K562 (cell line): ENCODE data around the gene ADAM21. TPM values are rescaled to one million over a fixed set of nuclear protein-coding genes. Genes with fewer than 3 reads are reported as not detected.

ENCODE experiments used
- ATAC-seq: fragments of 200-7000 bp; cut with Tn5 transposase; 3 replicates; pipeline ENCODE4 v1.9.1; 2020; ENCODE audit warnings: moderate library complexity
- BruUV-seq: library from RNA; stranded (reverse); fragments of 400-500 nt; replicated peaks from 2 replicates; lab custom pipeline; 2021; lab: Mats Ljungman, UMichigan
- CTCF ChIA-PET: fragments of 300-600 bp; formaldehyde crosslinking; extraction: SDS; loops from one replicate; lab custom pipeline; 2021; ENCODE audit warnings: low intra/inter-chr PET ratio; lab: Yijun Ruan, JAX
- POLR2A ChIA-PET: fragments of 300-600, 350-650 bp; sonication (Branson Sonifier 250); formaldehyde crosslinking; extraction: SDS; loops from one replicate; lab custom pipeline; 2021; ENCODE audit warnings: antibody characterized with exemption, inconsistent platforms; lab: Yijun Ruan, JAX
- DNase-seq, 4 experiments: peaks; one replicate each; pipeline versions ENCODE4 v3.0.0 to v3.0.0-alpha.2; 2011 to 2018; ENCODE audit warnings: low spot score in 3 of 4, mixed read lengths in 3 of 4; ENCODE audit errors: extremely low read depth in 1 of 4
- FAIRE-seq: peaks from 2 replicates; lab custom pipeline; 2011; peaks lifted over from hg19 to GRCh38; lab: Jason Lieb, UNC
- H2AFZ ChIP-seq: 2 replicates; pipeline ENCODE4 v1.6.0; 2011; ENCODE audit warnings: low read depth, low read length, control low read depth, inconsistent platforms
- H3K27ac ChIP-seq: fragments of 200-600 bp; 3 replicates; pipeline ENCODE4 v1.8.0; 2011; ENCODE audit warnings: low read depth, mild to moderate bottlenecking, control low read depth, inconsistent platforms, low read length, moderate library complexity, mixed read lengths; ENCODE audit errors: extremely low read depth
- H3K27me3 ChIP-seq, 2 experiments: fragments of 300-600 bp in 1 of 2; 2 replicates in 1 of 2; 3 replicates in 1 of 2; pipeline versions ENCODE4 v1.6.0 to v1.8.0; 2011; ENCODE audit warnings: inconsistent platforms in 2 of 2, low read length in 2 of 2, mild to moderate bottlenecking in 1 of 2, mixed read lengths in 1 of 2, moderate library complexity in 1 of 2; ENCODE audit not compliant: control insufficient read depth in 2 of 2, insufficient read depth in 2 of 2
- H3K36me3 ChIP-seq: fragments of 300-600 bp; 3 replicates; pipeline ENCODE4 v1.8.0; 2011; ENCODE audit warnings: mild to moderate bottlenecking, low read length, inconsistent platforms; ENCODE audit not compliant: control insufficient read depth, insufficient read depth
- H3K4me1 ChIP-seq, 2 experiments: fragments of 200-600 bp in 1 of 2; replicated peaks in 1 of 2; 2 replicates in 1 of 2; 3 replicates in 1 of 2; pipeline versions ENCODE4 v1.5.1 to v1.8.0; 2011; ENCODE audit warnings: inconsistent platforms in 2 of 2, low read length in 2 of 2, mild to moderate bottlenecking in 1 of 2, mixed read lengths in 1 of 2, moderate library complexity in 1 of 2; ENCODE audit not compliant: control insufficient read depth in 2 of 2, insufficient read depth in 2 of 2
- H3K4me2 ChIP-seq: 2 replicates; pipeline ENCODE4 v1.6.1; 2011; ENCODE audit warnings: low read length, control low read depth, inconsistent platforms, mixed read lengths; ENCODE audit not compliant: insufficient read depth
- H3K4me3 ChIP-seq: fragments of 200-600 bp; sonication (generic), shearing (Covaris generic); 2 replicates; pipeline ENCODE4 v1.5.1; 2016; ENCODE audit warnings: control low read depth, inconsistent platforms
- H3K79me2 ChIP-seq: fragments of 200-600 bp; 3 replicates; pipeline ENCODE4 v1.8.0; 2011; ENCODE audit warnings: low read length, inconsistent platforms; ENCODE audit not compliant: control insufficient read depth, insufficient read depth
- H3K9ac ChIP-seq, 2 experiments: 2 replicates each; pipeline versions ENCODE4 v1.6.0 to v1.6.1; 2011; ENCODE audit warnings: low read depth in 2 of 2, low read length in 2 of 2, control low read depth in 1 of 2, inconsistent platforms in 1 of 2, mild to moderate bottlenecking in 1 of 2, mixed read lengths in 1 of 2; ENCODE audit not compliant: insufficient read depth in 1 of 2
- H3K9me1 ChIP-seq: one replicate; pipeline ENCODE4 v1.6.0; 2011; ENCODE audit warnings: inconsistent platforms, mild to moderate bottlenecking, low read length, moderate library complexity; ENCODE audit not compliant: control insufficient read depth, insufficient read depth
- H3K9me3 ChIP-seq: replicated peaks from 2 replicates; pipeline ENCODE4 v1.5.1; 2011; ENCODE audit warnings: low read depth, low read length, inconsistent platforms; ENCODE audit not compliant: control insufficient read depth, insufficient read depth
- H4K20me1 ChIP-seq: replicated peaks from 2 replicates; pipeline ENCODE4 v1.6.1; 2011; ENCODE audit warnings: low read length, inconsistent platforms, mixed read lengths; ENCODE audit not compliant: control insufficient read depth, insufficient read depth
- E2F3 ChIP-seq: fragments of 250-450 bp; sonication (Bioruptor Pico); IDR thresholded peaks from 2 replicates; pipeline ENCODE4 v1.4.0; 2020; ENCODE audit warnings: mild to moderate bottlenecking
- GATAD2B ChIP-seq: fragments of 450-650 bp; IDR thresholded peaks from 2 replicates; pipeline ENCODE4 v1.6.1; 2017; ENCODE audit warnings: mild to moderate bottlenecking, borderline replicate concordance
- SETDB1 ChIP-seq: IDR thresholded peaks from one replicate; pipeline ENCODE4 v1.6.1; 2012; ENCODE audit warnings: low read length, control low read depth, inconsistent platforms
- SMAD1 ChIP-seq: fragments of 150-350 bp; IDR thresholded peaks from 2 replicates; pipeline ENCODE4 v1.6.1; 2014; ENCODE audit warnings: low read length, low read depth; ENCODE audit not compliant: partially characterized antibody
- TAF1 ChIP-seq: IDR thresholded peaks from 2 replicates; pipeline ENCODE4 v1.6.1; 2011; ENCODE audit warnings: mild to moderate bottlenecking, low read length, moderate library complexity; ENCODE audit not compliant: insufficient read depth, control insufficient read depth, severe bottlenecking; ENCODE audit errors: extremely low read depth
- THRAP3 ChIP-seq: fragments of 450-650 bp; IDR thresholded peaks from 2 replicates; pipeline ENCODE4 v1.6.1; 2016; ENCODE audit warnings: mild to moderate bottlenecking, inconsistent platforms, borderline replicate concordance
- WGBS: fragments of 100-300 bp; shearing (Covaris generic); methylation state at CpG from one replicate; pipeline ENCODE4 v1.1.6; 2016; ENCODE audit warnings: low coverage, mixed read lengths; ENCODE audit not compliant: insufficient coverage; ENCODE audit errors: missing lambda C conversion rate; 5-methylcytosine and 5-hydroxymethylcytosine counted together
- in situ Hi-C: fragments of 300-500 bp; cut with MboI; formaldehyde crosslinking; loops from 4 replicates; pipeline ENCODE4 v1.15.0; 2018; ENCODE audit warnings: inconsistent platforms, mixed read lengths
- intact Hi-C: fragments of 100-400 bp; cut with micrococcal nuclease; formaldehyde crosslinking; loops from 2 replicates; pipeline ENCODE4 v1.14.2; 2022
- polyA plus RNA-seq, 8 experiments: library from polyadenylated mRNA; depleted of rRNA in 4 of 8; stranded (reverse) in 5 of 8; unstranded in 3 of 8; fragments of >200 nt; fragmentation: Nextera tagmentation in 2 of 8; fragmentation: Illumina TruSeq in 1 of 8; extraction: Ambion mirVana in 2 of 8; extraction: Trizol in 1 of 8; gene quantifications; 2 replicates each; pipeline versions ENCODE4 v1.2.1 to v1.2.3, GENCODE V29; 2011 to 2014; ENCODE audit warnings: inconsistent platforms in 1 of 8, missing spikeins in 1 of 8
- total RNA-seq, 7 experiments: library from RNA; depleted of rRNA in 6 of 7; stranded (reverse); fragments of >200 nt in 6 of 7; fragmentation: Illumina TruSeq in 2 of 7; extraction: Trizol in 2 of 7; gene quantifications; 2 replicates each; pipeline versions ENCODE4 v1.2.1 to v1.2.3, GENCODE V29; 2011 to 2021; ENCODE audit warnings: low replicate concordance in 1 of 7
- TF ChIP-seq, protein P1 (sequence below), 2 experiments: fragments of 450-650 bp; IDR thresholded peaks; 2 replicates each; pipeline ENCODE4 v1.6.1; 2018; ENCODE audit warnings: mild to moderate bottlenecking in 2 of 2, low read depth in 1 of 2; ENCODE audit not compliant: partially characterized antibody in 2 of 2

The ADAM21 gene
- total and polyA plus RNA-seq, 9 of the 15 experiments (the other 6 are each of a cell fraction or from before 2014, with no cell fraction given): 0.03 to 0.15 (median 0.05) TPM; not detected in 4

DNA sequence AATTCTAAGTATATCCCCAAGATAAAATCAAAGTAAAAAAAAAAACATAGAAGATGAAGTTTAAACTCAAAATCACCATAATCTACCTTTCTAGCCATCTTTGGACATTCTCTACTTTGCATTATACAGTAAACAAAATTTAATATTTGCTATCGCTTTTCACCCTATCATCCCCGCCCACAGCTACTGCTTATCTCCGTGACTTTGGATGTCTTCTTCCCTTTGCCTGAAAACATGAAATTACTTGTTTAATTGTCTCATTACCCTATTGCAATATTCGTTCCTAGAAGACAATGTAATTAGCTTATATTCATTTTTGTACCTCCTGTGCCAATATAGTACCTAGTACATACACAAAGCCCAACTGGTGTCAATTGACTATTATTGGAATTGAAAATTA is 44.4 kb upstream of the ADAM21 start:
- in situ Hi-C loops: no loop called here
- BruUV-seq: no TSS peak
- ATAC-seq: no peak
- no peak for DNase-seq
- Histone ChIP-seq H3K27ac (no peak overlapping the region), H3K9me3 (no peaks in the 10 kb centered on the region), H2AFZ (no peak overlapping the region), H4K20me1 (no peaks in the 10 kb centered on the region), H3K9ac (no peak overlapping the region), H3K4me1 (no peaks in the 10 kb centered on the region), H3K4me2 (no peak overlapping the region), H3K4me3 (no peak overlapping the region), H3K79me2 (no peaks in the 10 kb centered on the region), H3K36me3 (no peaks in the 10 kb centered on the region), H3K27me3 (no peaks in the 10 kb centered on the region), H3K9me1 (no peaks in the 10 kb centered on the region)
- TF ChIP-seq TAF1: no peak
- no peak for TF ChIP-seq E2F3 (CRISPR knock-in tag)
- no peak for TF ChIP-seq SMAD1
- TF ChIP-seq, protein P1, sequence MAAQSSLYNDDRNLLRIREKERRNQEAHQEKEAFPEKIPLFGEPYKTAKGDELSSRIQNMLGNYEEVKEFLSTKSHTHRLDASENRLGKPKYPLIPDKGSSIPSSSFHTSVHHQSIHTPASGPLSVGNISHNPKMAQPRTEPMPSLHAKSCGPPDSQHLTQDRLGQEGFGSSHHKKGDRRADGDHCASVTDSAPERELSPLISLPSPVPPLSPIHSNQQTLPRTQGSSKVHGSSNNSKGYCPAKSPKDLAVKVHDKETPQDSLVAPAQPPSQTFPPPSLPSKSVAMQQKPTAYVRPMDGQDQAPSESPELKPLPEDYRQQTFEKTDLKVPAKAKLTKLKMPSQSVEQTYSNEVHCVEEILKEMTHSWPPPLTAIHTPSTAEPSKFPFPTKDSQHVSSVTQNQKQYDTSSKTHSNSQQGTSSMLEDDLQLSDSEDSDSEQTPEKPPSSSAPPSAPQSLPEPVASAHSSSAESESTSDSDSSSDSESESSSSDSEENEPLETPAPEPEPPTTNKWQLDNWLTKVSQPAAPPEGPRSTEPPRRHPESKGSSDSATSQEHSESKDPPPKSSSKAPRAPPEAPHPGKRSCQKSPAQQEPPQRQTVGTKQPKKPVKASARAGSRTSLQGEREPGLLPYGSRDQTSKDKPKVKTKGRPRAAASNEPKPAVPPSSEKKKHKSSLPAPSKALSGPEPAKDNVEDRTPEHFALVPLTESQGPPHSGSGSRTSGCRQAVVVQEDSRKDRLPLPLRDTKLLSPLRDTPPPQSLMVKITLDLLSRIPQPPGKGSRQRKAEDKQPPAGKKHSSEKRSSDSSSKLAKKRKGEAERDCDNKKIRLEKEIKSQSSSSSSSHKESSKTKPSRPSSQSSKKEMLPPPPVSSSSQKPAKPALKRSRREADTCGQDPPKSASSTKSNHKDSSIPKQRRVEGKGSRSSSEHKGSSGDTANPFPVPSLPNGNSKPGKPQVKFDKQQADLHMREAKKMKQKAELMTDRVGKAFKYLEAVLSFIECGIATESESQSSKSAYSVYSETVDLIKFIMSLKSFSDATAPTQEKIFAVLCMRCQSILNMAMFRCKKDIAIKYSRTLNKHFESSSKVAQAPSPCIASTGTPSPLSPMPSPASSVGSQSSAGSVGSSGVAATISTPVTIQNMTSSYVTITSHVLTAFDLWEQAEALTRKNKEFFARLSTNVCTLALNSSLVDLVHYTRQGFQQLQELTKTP (IDR thresholded peaks at IDR 0.05; ENCODE audit: low read depth in 1 of 2, partially characterized antibody in 2 of 2): no peak
- TF ChIP-seq GATAD2B: no peak
- no peak for TF ChIP-seq THRAP3
- TF ChIP-seq SETDB1: no peak
- 14% methylated on average over 4 of the region's 4 CpGs for WGBS
- POLR2A ChIA-PET: no interaction called here
- CTCF ChIA-PET: no interaction called here
- no peak for FAIRE-seq
- intact Hi-C loops: no loop called here
